Esophagus (tissue), 2 donors: Measurements from ENCODE around the gene KLK10. TPM values are rescaled to one million over a fixed set of nuclear protein-coding genes. Genes with fewer than 3 reads are reported as not detected.

ENCODE experiments used
- H3K27ac ChIP-seq, 2 donors: one replicate each; pipeline ENCODE4 v1.5.1; 2013; ENCODE audit warnings: low read depth in 2 of 2, mild to moderate bottlenecking in 2 of 2, inconsistent platforms in 1 of 2, low read length in 1 of 2, moderate library complexity in 1 of 2
- H3K27me3 ChIP-seq, 2 donors: one replicate each; pipeline ENCODE4 v1.6.1; 2013; ENCODE audit warnings: low read length in 2 of 2, control low read depth in 1 of 2, mild to moderate bottlenecking in 1 of 2; ENCODE audit not compliant: insufficient read depth in 2 of 2, control insufficient read depth in 1 of 2
- H3K36me3 ChIP-seq, 2 donors: one replicate each; pipeline ENCODE4 v1.6.1; 2013; ENCODE audit warnings: low read length in 1 of 2; ENCODE audit not compliant: control insufficient read depth in 2 of 2, insufficient read depth in 2 of 2
- H3K4me1 ChIP-seq, 2 donors: one replicate each; pipeline ENCODE4 v1.6.1; 2013; ENCODE audit warnings: low read length in 1 of 2; ENCODE audit not compliant: control insufficient read depth in 2 of 2, insufficient read depth in 2 of 2
- H3K4me3 ChIP-seq, 2 donors: one replicate each; pipeline ENCODE4 v1.5.1; 2013; ENCODE audit warnings: low read length in 2 of 2, mild to moderate bottlenecking in 2 of 2, low read depth in 1 of 2, moderate library complexity in 1 of 2
- H3K9me3 ChIP-seq, 2 donors: one replicate each; pipeline ENCODE4 v1.6.1; 2013; ENCODE audit warnings: mild to moderate bottlenecking in 2 of 2, low read depth in 1 of 2, low read length in 1 of 2, moderate library complexity in 1 of 2; ENCODE audit not compliant: control insufficient read depth in 2 of 2, insufficient read depth in 1 of 2
- WGBS, 2 donors: extraction: QIAGEN DNeasy Blood & Tissue Kit; methylation state at CpG; one replicate each; pipeline ENCODE4 v1.1.7; 2013; 5-methylcytosine and 5-hydroxymethylcytosine counted together
- polyA plus RNA-seq, 2 donors: library from polyadenylated mRNA; stranded (reverse); fragments of 200-250 nt; gene quantifications; one replicate each; pipeline ENCODE4 v1.2.3, GENCODE V29; 2013
- donor health status: healthy with polysubstance abuse.
- donor health status: Bipolar disorder and iron deficiency.

KLK10 gene
- polyA plus RNA-seq, 2 donors, result 223 to 304 TPM

DNA sequence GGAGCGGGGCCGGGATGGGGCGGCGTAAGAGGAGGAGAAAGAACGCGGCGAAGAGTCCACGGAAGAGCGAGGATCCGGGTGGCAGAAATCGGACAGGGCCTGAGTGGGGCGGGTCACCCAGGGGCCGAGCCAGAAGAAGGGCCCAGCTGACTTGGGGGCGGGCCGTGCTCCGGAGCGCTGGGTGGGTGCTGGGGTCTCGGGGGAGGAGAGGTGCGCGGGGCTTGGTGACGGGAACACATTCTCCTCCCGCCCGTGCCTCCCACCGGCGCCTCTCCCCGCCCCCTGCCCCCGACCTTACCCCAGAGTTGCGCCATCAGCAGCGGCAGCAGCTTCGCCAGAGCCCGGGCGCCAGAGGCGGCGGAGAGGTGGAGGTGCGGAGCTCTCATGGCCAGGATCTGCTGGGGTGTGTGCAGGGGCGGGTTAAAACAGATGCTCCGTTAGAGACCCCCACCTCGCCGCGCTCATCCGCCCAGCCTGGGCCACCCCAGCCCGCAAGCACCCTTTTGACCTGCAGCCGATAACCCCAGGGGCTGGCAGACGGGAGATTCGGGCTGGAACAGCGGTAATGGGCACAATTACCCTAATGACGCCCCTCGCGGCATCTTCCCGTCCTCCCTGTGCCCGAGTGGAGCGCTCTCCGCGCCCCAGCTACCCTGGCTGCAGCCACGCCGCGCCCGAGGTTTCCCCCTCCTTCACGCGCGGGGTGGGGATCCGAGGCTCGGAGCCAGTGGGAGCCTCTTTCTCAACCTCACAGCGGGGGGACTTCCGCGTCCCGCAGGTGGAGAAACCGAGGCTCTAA, 565 bp downstream of the KLK10 start:
- peaks cover 0 to 10% of the 10 kb centered on the region in 2 donors for H3K36me3 ChIP-seq
- 1 to 3% methylated on average over 52 to 68 of the region's 68 CpGs for WGBS, 2 donors
- H3K4me1 ChIP-seq, result peaks cover 0 to 8% of the 10 kb centered on the region in 2 donors
- H3K9me3 ChIP-seq, result no peaks in the 10 kb centered on the region
- peak overlapping the region; percentile 63 for H3K4me3 ChIP-seq
- H3K27ac ChIP-seq, result peak overlapping the region; percentile 94 to 96
- peaks cover 0 to 6% of the 10 kb centered on the region in 2 donors for H3K27me3 ChIP-seq

GRCh38 chr19:51016798-51017683, 2.5 kb downstream of the KLK10 start:
- Histone ChIP-seq H3K4me3 (peak overlapping the region; percentile 55 to 63), H3K4me1 (peaks cover 0 to 8% of the 10 kb centered on the region in 2 donors)

GRCh38 chr19:51015691-51016267, 3.7 kb downstream of the KLK10 start:
- Histone ChIP-seq H3K4me3 (no peak overlapping the region), H3K4me1 (peaks cover 0 to 8% of the 10 kb centered on the region in 2 donors)
- WGBS, 2 donors, result 81 to 82% methylated on average over 19 of the region's 19 CpGs

More at GRCh38 chr19:51016798-51017683, 2.5 kb downstream of the KLK10 start:
- Histone ChIP-seq H3K9me3 (no peaks in the 10 kb centered on the region), H3K27me3 (peaks cover 0 to 6% of the 10 kb centered on the region in 2 donors), H3K27ac (peak overlapping the region; percentile 70 to 81), H3K36me3 (peaks cover 0 to 10% of the 10 kb centered on the region in 2 donors)
- WGBS, 2 donors, result 3 to 4% methylated on average over 68 of the region's 68 CpGs

GRCh38 chr19:51014242-51014641, 5.3 kb downstream of the KLK10 start:
- WGBS, 2 donors, result 84 to 90% methylated on average over 6 of the region's 6 CpGs
- Histone ChIP-seq H3K9me3 (no peaks in the 10 kb centered on the region), H3K4me1 (peaks cover 0 to 9% of the 10 kb centered on the region in 2 donors), H3K27me3 (peaks cover 0 to 5% of the 10 kb centered on the region in 2 donors), H3K4me3 (no peak overlapping the region), H3K36me3 (peaks cover 0 to 10% of the 10 kb centered on the region in 2 donors), H3K27ac (peak overlapping the region in 1 of 2 donors; percentile 36)

More at GRCh38 chr19:51015691-51016267, 3.7 kb downstream of the KLK10 start:
- peaks cover 0 to 10% of the 10 kb centered on the region in 2 donors for H3K36me3 ChIP-seq
- H3K27ac ChIP-seq, result peak overlapping the region in 1 of 2 donors; percentile 68
- no peaks in the 10 kb centered on the region for H3K9me3 ChIP-seq
- H3K27me3 ChIP-seq, result peaks cover 0 to 6% of the 10 kb centered on the region in 2 donors

DNA sequence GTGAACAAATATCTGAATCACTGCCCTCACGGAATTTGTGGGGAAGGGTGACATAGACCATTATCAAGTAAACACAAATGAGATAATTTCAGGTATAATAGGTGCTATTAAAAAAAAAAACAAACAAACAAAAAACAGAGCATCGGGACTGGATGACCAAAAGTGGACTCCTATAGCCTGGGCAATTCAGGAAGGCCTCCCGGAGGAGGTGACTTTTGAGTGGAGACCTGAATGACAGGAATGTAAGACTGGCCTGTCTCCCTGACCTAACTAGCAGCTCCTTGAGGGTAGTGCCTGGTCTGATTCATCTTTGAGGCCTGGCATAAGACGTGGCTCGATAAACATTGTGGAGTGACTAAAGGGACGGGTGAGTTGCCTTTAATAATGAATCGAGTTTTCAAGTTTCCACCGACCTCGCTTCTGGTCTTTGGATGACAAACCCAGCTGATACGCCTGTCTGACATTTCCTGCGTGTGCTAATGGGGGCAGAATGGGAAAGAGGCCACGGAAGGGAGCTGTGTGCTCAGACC, 6.8 kb downstream of the KLK10 start:
- H3K4me3 ChIP-seq, result no peak overlapping the region
- peaks cover 0 to 2% of the 10 kb centered on the region in 2 donors for H3K9me3 ChIP-seq
- peaks cover 0 to 10% of the 10 kb centered on the region in 2 donors for H3K4me1 ChIP-seq
- WGBS, 2 donors, result 59 to 63% methylated on average over 12 of the region's 12 CpGs
- no peaks in the 10 kb centered on the region for H3K27me3 ChIP-seq
- peak overlapping the region in 1 of 2 donors; percentile 82 for H3K27ac ChIP-seq
- H3K36me3 ChIP-seq, result peaks cover 0 to 10% of the 10 kb centered on the region in 2 donors

- H3K9me3 ChIP-seq, result peaks cover 0 to 2% of the 10 kb centered on the region in 2 donors
- no peaks in the 10 kb centered on the region for H3K27me3 ChIP-seq
- H3K27ac ChIP-seq, result peak overlapping the region; percentile 6 to 91
- WGBS, 2 donors, result 41 to 51% methylated on average over 4 of the region's 4 CpGs
- no peak overlapping the region for H3K4me3 ChIP-seq
- H3K4me1 ChIP-seq, result peaks cover 0 to 6% of the 10 kb centered on the region in 2 donors
- peaks cover 0 to 6% of the 10 kb centered on the region in 2 donors for H3K36me3 ChIP-seq
These were observed 9.3 kb downstream of the KLK10 start for GRCh38 chr19:51010066-51010795.

- Histone ChIP-seq H3K4me3 (no peak overlapping the region), H3K36me3 (peaks cover 0 to 1% of the 10 kb centered on the region in 2 donors), H3K4me1 (peaks cover 0 to 6% of the 10 kb centered on the region in 2 donors), H3K27me3 (no peaks in the 10 kb centered on the region), H3K9me3 (peaks cover 0 to 2% of the 10 kb centered on the region in 2 donors), H3K27ac (peak overlapping the region; percentile 6 to 91)
- 60 to 62% methylated on average over 18 to 19 of the region's 19 CpGs for WGBS, 2 donors
These were observed 10.2 kb downstream of the KLK10 start for GRCh38 chr19:51009061-51009891.

DNA sequence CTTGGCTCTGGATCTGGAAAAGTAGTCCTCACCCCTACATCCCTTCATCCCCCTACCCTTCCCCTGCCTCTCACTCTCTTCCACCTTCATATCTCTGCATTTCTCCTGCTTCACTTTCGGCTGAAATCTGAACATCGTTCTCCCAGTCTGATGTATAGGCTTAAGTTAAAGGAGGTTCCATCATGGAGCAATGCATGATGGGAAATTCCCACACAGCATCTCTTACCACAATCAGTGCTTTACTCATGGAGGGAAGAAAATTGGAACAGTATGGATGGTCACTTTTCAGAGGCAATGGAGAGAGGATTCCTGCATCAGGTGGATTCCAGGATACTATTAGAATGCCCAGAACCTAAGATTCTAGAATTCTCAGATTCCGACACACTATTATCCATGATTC, 12.0 kb downstream of the KLK10 start:
- H3K9me3 ChIP-seq, result peaks cover 0 to 2% of the 10 kb centered on the region in 2 donors

More for the DNA sequence above, 12.0 kb downstream of the KLK10 start:
- 85 to 89% methylated on average over 3 of the region's 3 CpGs for WGBS, 2 donors
- no peak overlapping the region for H3K27ac ChIP-seq
- no peaks in the 10 kb centered on the region for H3K36me3 ChIP-seq
- peaks cover 0 to 6% of the 10 kb centered on the region in 2 donors for H3K4me1 ChIP-seq
- H3K4me3 ChIP-seq, result no peak overlapping the region
- H3K27me3 ChIP-seq, result no peaks in the 10 kb centered on the region
